Pancreas (tissue), 10 donors: ENCODE data around the gene ADRM1. TPM values are rescaled to one million over a fixed set of nuclear protein-coding genes. Genes with fewer than 3 reads are reported as not detected.

ENCODE experiments used
- ATAC-seq, 4 donors: fragments of 200-7000 bp; cut with Tn5 transposase; one replicate each; pipeline versions ENCODE4 v1.8.0 to v1.9.1; 2020; ENCODE audit warnings: mild to moderate bottlenecking in 4 of 4, moderate library complexity in 4 of 4
- DNase-seq, 6 donors: peaks; one replicate each; pipeline ENCODE4 v3.0.0-alpha.2; 2020
- FAIRE-seq: peaks from 2 replicates; lab custom pipeline; 2012; peaks lifted over from hg19 to GRCh38; lab: Jason Lieb, UNC
- H3K27ac ChIP-seq, 4 donors: fragments of 200-600 bp; sonication (generic); 1 replicate in 3 of 4; 2 replicates in 1 of 4; pipeline versions ENCODE4 v1.5.0 to v1.8.0; 2020
- H3K27me3 ChIP-seq, 4 donors: fragments of 200-600 bp; one replicate each; pipeline ENCODE4 v1.8.0; 2021
- H3K36me3 ChIP-seq, 3 donors: fragments of 200-600 bp; sonication (generic) in 1 of 3; one replicate each; pipeline versions ENCODE4 v1.5.0 to v1.8.0; 2020 to 2021
- H3K4me1 ChIP-seq, 3 donors: fragments of 200-600 bp; one replicate each; pipeline ENCODE4 v1.8.0; 2021
- H3K4me3 ChIP-seq, 4 donors: fragments of 200-600 bp; sonication (generic) in 2 of 4; one replicate each; pipeline versions ENCODE4 v1.5.0 to v1.8.0; 2020 to 2021
- H3K9me3 ChIP-seq, 4 donors: fragments of 200-600 bp; one replicate each; pipeline ENCODE4 v1.8.0; 2021
- WGBS, 2 donors: extraction: QIAGEN DNeasy Blood & Tissue Kit; methylation state at CpG; one replicate each; pipeline ENCODE4 v1.1.7; 2013; 5-methylcytosine and 5-hydroxymethylcytosine counted together
- intact Hi-C, 3 donors: fragments of 100-400 bp; cut with DNase I; formaldehyde crosslinking; loops; one replicate each; pipeline versions ENCODE4 v1.11.1 to v1.14.2; 2022
- polyA plus RNA-seq, 2 donors: library from polyadenylated mRNA; stranded (reverse); fragments of 200-250 nt; gene quantifications; one replicate each; pipeline ENCODE4 v1.2.3, GENCODE V29; 2013
- total RNA-seq, 6 donors: library from RNA; stranded (reverse); fragmentation: NEBNext Ultra II Directional in 4 of 6; extraction: Animal tissue kit (Norgen Biotek cat#: 25700) in 4 of 6; gene quantifications; one replicate each; pipeline versions ENCODE4 v1.2.1 to v1.2.4, GENCODE V29; 2021 to 2023
- TF ChIP-seq, protein P1 (sequence below), 4 donors: fragments of 200-600 bp; sonication (generic) in 3 of 4; IDR thresholded peaks; one replicate each; pipeline versions ENCODE4 v1.5.0 to v1.8.0; 2021; ENCODE audit warnings: antibody characterized with exemption in 4 of 4
- donor health status: healthy with polysubstance abuse.
- donor health status: DM: no; HTN: no; CAD: no; lungs with moderate emphysema.
- donor health status: DM: no; HTN: no; CAD: no.
- donor health status: control.
- donor health status: control.
- donor health status: Bipolar disorder and iron deficiency.
- donor health status: DM: yes; HTN: yes; CAD: no.
- donor health status: DM: no; HTN: no; CAD: no.
- donor health status: DM: no; HTN: no; CAD: no.
- donor health status: DM: yes; HTN: yes; CAD: no.

The ADRM1 gene
- total and polyA plus RNA-seq, 8 donors = 33.3 to 76.0 (median 41.7) TPM

DNA sequence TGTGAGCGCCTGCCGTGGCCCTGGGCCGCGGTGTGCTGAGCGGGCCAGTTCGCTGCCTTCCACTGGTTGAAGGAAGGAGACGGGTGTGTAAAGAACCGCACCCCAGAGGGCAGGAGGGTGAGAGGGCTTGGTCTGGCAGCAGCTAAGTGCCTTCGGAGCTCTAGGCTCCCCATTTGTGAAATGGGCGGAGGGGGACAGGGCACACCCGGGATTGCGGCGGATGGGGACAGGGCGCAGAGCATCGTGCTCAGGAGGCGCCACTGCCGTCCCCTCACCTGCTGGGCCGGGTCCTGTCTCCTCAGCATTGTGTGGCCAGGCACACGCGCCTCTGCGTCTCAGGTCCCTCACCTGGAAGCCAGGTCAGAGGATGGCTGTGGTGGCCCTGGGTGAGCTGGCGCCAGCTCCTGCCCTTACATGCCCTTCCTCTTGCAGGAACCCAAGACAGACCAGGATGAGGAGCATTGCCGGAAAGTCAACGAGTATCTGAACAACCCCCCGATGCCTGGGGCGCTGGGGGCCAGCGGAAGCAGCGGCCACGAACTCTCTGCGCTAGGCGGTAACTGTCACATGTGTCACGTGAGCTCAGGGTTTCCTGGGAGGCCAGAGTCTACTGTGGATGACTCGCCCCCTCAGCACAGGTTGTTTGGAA is 3.1 kb downstream of the ADRM1 start:
- H3K27ac ChIP-seq = peak overlapping the region in 3 of 4 donors; percentile 25 to 46 (median 29)
- 57 to 73% methylated on average over 33 of the region's 33 CpGs for WGBS, 2 donors
- H3K4me1 ChIP-seq = peaks cover 8 to 22% (median 11%) of the 10 kb centered on the region in 3 donors
- H3K9me3 ChIP-seq = no peaks in the 10 kb centered on the region
- H3K36me3 ChIP-seq = peaks cover 9 to 37% (median 25%) of the 10 kb centered on the region in 3 donors
- no peak for FAIRE-seq
- intact Hi-C loops = loop anchor here in 2 of 3 donors (5.0 kb wide), 2 partner anchors 71 to 76 kb away; no protein-coding TSS in a partner anchor
- peak overlapping the region in 2 of 4 donors; percentile 85 to 89 for H3K4me3 ChIP-seq
- no peaks in the 10 kb centered on the region for H3K27me3 ChIP-seq
- TF ChIP-seq, protein P1, sequence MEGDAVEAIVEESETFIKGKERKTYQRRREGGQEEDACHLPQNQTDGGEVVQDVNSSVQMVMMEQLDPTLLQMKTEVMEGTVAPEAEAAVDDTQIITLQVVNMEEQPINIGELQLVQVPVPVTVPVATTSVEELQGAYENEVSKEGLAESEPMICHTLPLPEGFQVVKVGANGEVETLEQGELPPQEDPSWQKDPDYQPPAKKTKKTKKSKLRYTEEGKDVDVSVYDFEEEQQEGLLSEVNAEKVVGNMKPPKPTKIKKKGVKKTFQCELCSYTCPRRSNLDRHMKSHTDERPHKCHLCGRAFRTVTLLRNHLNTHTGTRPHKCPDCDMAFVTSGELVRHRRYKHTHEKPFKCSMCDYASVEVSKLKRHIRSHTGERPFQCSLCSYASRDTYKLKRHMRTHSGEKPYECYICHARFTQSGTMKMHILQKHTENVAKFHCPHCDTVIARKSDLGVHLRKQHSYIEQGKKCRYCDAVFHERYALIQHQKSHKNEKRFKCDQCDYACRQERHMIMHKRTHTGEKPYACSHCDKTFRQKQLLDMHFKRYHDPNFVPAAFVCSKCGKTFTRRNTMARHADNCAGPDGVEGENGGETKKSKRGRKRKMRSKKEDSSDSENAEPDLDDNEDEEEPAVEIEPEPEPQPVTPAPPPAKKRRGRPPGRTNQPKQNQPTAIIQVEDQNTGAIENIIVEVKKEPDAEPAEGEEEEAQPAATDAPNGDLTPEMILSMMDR (IDR thresholded peaks at IDR 0.05) = no peak
- no peak for ATAC-seq
- peak in 2 of 6 donors; percentile 46 to 79 for DNase-seq

DNA sequence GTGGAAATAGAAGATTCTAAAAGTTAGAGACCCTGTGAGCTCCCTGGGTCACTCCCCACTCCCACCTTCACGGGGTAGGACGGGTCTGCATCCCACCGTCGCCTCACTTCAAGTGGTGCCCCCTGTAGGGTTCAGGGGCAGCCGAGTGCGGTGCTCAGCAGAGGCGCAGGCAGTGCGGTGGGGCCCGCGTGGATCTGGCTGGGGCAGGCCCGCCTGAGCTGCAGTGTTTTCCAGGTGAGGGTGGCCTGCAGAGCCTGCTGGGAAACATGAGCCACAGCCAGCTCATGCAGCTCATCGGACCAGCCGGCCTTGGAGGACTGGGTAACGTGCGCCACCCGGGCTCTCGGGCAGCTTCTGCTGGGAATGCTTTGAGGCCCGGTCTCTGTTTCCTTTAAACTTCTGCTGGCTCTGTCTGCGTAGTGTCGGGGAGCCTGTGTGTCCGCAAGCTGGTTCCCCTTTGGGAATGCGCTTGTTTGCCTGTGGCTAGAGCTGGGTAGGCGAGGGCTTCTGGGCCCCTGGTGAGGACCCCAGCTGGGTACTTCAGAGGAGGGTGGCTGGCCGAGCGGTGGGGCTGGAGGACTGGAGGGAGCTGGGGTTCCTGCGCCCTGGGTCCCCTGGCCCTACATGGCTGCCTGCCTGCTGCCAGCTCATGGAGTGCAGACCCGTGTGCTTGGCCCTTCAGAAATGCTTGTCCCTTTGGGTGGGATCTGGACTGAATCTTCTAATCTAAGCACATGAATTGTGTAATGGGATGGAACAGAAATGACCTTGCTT is 3.8 kb downstream of the ADRM1 start:
- FAIRE-seq = no peak
- Histone ChIP-seq H3K27me3 (no peaks in the 10 kb centered on the region), H3K9me3 (no peaks in the 10 kb centered on the region), H3K36me3 (peaks cover 9 to 45% (median 25%) of the 10 kb centered on the region in 3 donors), H3K4me1 (peaks cover 8 to 22% (median 11%) of the 10 kb centered on the region in 3 donors), H3K4me3 (no peak overlapping the region), H3K27ac (no peak overlapping the region)
- intact Hi-C loops = loop anchor here in 2 of 3 donors (5.0 kb wide), 2 partner anchors 71 to 76 kb away; no protein-coding TSS in a partner anchor
- no peak for ATAC-seq
- TF ChIP-seq, protein P1 (IDR thresholded peaks at IDR 0.05) = no peak
- DNase-seq = peak in 2 of 6 donors; percentile 43 to 78
- WGBS, 2 donors = 84 to 92% methylated on average over 27 of the region's 27 CpGs

DNA sequence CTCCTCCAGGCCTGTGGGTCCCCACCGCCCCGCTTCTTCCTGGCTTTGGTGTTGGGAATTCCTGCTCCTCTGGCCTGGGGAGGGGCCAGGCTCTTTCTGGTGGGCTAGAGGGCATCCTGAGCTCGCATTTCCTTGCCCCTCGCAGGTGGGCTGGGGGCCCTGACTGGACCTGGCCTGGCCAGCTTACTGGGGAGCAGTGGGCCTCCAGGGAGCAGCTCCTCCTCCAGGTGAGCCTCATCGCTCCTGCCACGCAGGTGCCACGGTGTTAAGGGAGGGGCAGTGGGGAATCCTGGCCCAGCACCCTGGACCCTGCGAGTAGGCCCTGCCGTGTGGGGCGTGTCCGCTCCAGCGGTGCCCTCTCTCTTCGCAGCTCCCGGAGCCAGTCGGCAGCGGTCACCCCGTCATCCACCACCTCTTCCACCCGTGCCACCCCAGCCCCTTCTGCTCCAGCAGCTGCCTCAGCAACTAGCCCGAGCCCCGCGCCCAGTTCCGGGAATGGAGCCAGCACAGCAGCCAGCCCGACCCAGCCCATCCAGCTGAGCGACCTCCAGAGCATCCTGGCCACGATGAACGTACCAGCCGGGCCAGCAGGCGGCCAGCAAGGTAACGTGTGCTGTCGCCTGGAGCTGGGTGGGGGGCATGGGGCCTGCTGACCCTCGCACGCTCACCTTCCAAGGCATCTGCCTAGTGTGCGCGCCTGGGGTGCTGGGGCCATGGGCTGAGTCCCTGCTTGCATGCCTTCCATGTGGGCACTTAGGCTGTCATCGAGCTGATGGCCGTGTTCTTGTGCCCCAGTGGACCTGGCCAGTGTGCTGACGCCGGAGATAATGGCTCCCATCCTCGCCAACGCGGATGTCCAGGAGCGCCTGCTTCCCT is 4.7 kb downstream of the ADRM1 start:
- intact Hi-C loops = loop anchor here in 2 of 3 donors (5.0 kb wide), 2 partner anchors 70 to 75 kb away; no protein-coding TSS in a partner anchor
- H3K9me3 ChIP-seq = no peaks in the 10 kb centered on the region
- FAIRE-seq (no peak), ATAC-seq (no peak), DNase-seq (peak in 1 of 6 donors; percentile 85)
- H3K36me3 ChIP-seq = peaks cover 9 to 52% (median 25%) of the 10 kb centered on the region in 3 donors
- no peaks in the 10 kb centered on the region for H3K27me3 ChIP-seq
- H3K4me3 ChIP-seq = no peak overlapping the region
- no peak overlapping the region for H3K27ac ChIP-seq
- H3K4me1 ChIP-seq = peaks cover 8 to 22% (median 11%) of the 10 kb centered on the region in 3 donors
- TF ChIP-seq, protein P1 (IDR thresholded peaks at IDR 0.05) = no peak
- WGBS, 2 donors = 80 to 81% methylated on average over 42 of the region's 42 CpGs

- ATAC-seq (no peak), FAIRE-seq (no peak), DNase-seq (peak in 1 of 6 donors; percentile 74)
- WGBS, 2 donors = 89 to 93% methylated on average over 29 of the region's 29 CpGs
- Histone ChIP-seq H3K27ac (no peak overlapping the region), H3K4me3 (no peak overlapping the region), H3K36me3 (peaks cover 9 to 60% (median 30%) of the 10 kb centered on the region in 3 donors), H3K9me3 (no peaks in the 10 kb centered on the region), H3K27me3 (no peaks in the 10 kb centered on the region), H3K4me1 (peaks cover 8 to 22% (median 11%) of the 10 kb centered on the region in 3 donors)
- TF ChIP-seq, protein P1 (IDR thresholded peaks at IDR 0.05) = no peak
- intact Hi-C loops = loop anchor here in 2 of 3 donors (5.0 kb wide), 2 partner anchors 69 to 74 kb away; no protein-coding TSS in a partner anchor
Measured at GRCh38 chr20:62308102-62308822, 5.5 kb downstream of the ADRM1 start.
